Astrocyte (in vitro differentiated cells and primary cell): ENCODE results near the gene LRMDA.

ENCODE experiments used
- CTCF ChIP-seq: IDR thresholded peaks from 2 replicates; pipeline ENCODE4 v1.5.1; 2011; ENCODE audit warnings: low read depth, mild to moderate bottlenecking, inconsistent platforms, low read length, moderate library complexity; ENCODE audit not compliant: insufficient read depth
- EZH2 ChIP-seq: IDR thresholded peaks from 2 replicates; pipeline ENCODE4 v1.6.1; 2012; ENCODE audit warnings: mild to moderate bottlenecking, low read length, inconsistent platforms; ENCODE audit not compliant: insufficient read depth

DNA sequence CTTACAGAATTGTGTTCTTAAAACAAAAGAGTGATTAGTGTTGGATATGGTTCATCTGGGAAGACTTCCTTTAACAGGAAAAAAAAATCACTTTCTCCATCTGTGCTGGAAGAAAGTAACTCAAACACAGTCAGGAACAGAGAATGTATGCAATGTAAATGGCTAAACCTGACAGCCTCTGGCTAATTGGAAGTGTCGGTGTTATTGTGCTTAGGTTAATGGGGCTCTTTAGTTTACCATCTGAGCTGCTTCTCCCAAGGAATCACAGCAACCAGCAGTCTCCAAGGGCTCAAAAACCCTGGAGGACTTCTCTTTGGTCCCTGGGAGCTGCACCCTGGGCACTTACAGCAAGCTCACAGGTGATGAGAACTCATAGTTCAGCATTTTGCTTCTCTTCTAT, 724.5 kb downstream of the LRMDA start:
- TF ChIP-seq CTCF (no peak), EZH2 (no peak)
